K562 (cell line): ENCODE measurements around the gene AQP6. TPM values are rescaled to one million over a fixed set of nuclear protein-coding genes. Genes with fewer than 3 reads are reported as not detected.

Experiments
- ATAC-seq: fragments of 200-7000 bp; cut with Tn5 transposase; 3 replicates; pipeline ENCODE4 v1.9.1; 2020; ENCODE audit warnings: moderate library complexity
- BruUV-seq: library from RNA; stranded (reverse); fragments of 400-500 nt; replicated peaks from 2 replicates; lab custom pipeline; 2021; lab: Mats Ljungman, UMichigan
- CTCF ChIA-PET: fragments of 300-600 bp; formaldehyde crosslinking; extraction: SDS; loops from one replicate; lab custom pipeline; 2021; ENCODE audit warnings: low intra/inter-chr PET ratio; lab: Yijun Ruan, JAX
- POLR2A ChIA-PET: fragments of 300-600, 350-650 bp; sonication (Branson Sonifier 250); formaldehyde crosslinking; extraction: SDS; loops from one replicate; lab custom pipeline; 2021; ENCODE audit warnings: antibody characterized with exemption, inconsistent platforms; lab: Yijun Ruan, JAX
- DNase-seq, 4 experiments: peaks; one replicate each; pipeline versions ENCODE4 v3.0.0 to v3.0.0-alpha.2; 2011 to 2018; ENCODE audit warnings: low spot score in 3 of 4, mixed read lengths in 3 of 4; ENCODE audit errors: extremely low read depth in 1 of 4
- FAIRE-seq: peaks from 2 replicates; lab custom pipeline; 2011; peaks lifted over from hg19 to GRCh38; lab: Jason Lieb, UNC
- H2AFZ ChIP-seq: 2 replicates; pipeline ENCODE4 v1.6.0; 2011; ENCODE audit warnings: low read depth, low read length, control low read depth, inconsistent platforms
- H3K27ac ChIP-seq: fragments of 200-600 bp; 3 replicates; pipeline ENCODE4 v1.8.0; 2011; ENCODE audit warnings: low read depth, mild to moderate bottlenecking, control low read depth, inconsistent platforms, low read length, moderate library complexity, mixed read lengths; ENCODE audit errors: extremely low read depth
- H3K27me3 ChIP-seq, 2 experiments: fragments of 300-600 bp in 1 of 2; 2 replicates in 1 of 2; 3 replicates in 1 of 2; pipeline versions ENCODE4 v1.6.0 to v1.8.0; 2011; ENCODE audit warnings: inconsistent platforms in 2 of 2, low read length in 2 of 2, mild to moderate bottlenecking in 1 of 2, mixed read lengths in 1 of 2, moderate library complexity in 1 of 2; ENCODE audit not compliant: control insufficient read depth in 2 of 2, insufficient read depth in 2 of 2
- H3K36me3 ChIP-seq: fragments of 300-600 bp; 3 replicates; pipeline ENCODE4 v1.8.0; 2011; ENCODE audit warnings: mild to moderate bottlenecking, low read length, inconsistent platforms; ENCODE audit not compliant: control insufficient read depth, insufficient read depth
- H3K4me1 ChIP-seq, 2 experiments: fragments of 200-600 bp in 1 of 2; replicated peaks in 1 of 2; 2 replicates in 1 of 2; 3 replicates in 1 of 2; pipeline versions ENCODE4 v1.5.1 to v1.8.0; 2011; ENCODE audit warnings: inconsistent platforms in 2 of 2, low read length in 2 of 2, mild to moderate bottlenecking in 1 of 2, mixed read lengths in 1 of 2, moderate library complexity in 1 of 2; ENCODE audit not compliant: control insufficient read depth in 2 of 2, insufficient read depth in 2 of 2
- H3K4me2 ChIP-seq: 2 replicates; pipeline ENCODE4 v1.6.1; 2011; ENCODE audit warnings: low read length, control low read depth, inconsistent platforms, mixed read lengths; ENCODE audit not compliant: insufficient read depth
- H3K4me3 ChIP-seq: fragments of 200-600 bp; sonication (generic), shearing (Covaris generic); 2 replicates; pipeline ENCODE4 v1.5.1; 2016; ENCODE audit warnings: control low read depth, inconsistent platforms
- H3K79me2 ChIP-seq: fragments of 200-600 bp; 3 replicates; pipeline ENCODE4 v1.8.0; 2011; ENCODE audit warnings: low read length, inconsistent platforms; ENCODE audit not compliant: control insufficient read depth, insufficient read depth
- H3K9ac ChIP-seq, 2 experiments: 2 replicates each; pipeline versions ENCODE4 v1.6.0 to v1.6.1; 2011; ENCODE audit warnings: low read depth in 2 of 2, low read length in 2 of 2, control low read depth in 1 of 2, inconsistent platforms in 1 of 2, mild to moderate bottlenecking in 1 of 2, mixed read lengths in 1 of 2; ENCODE audit not compliant: insufficient read depth in 1 of 2
- H3K9me1 ChIP-seq: one replicate; pipeline ENCODE4 v1.6.0; 2011; ENCODE audit warnings: inconsistent platforms, mild to moderate bottlenecking, low read length, moderate library complexity; ENCODE audit not compliant: control insufficient read depth, insufficient read depth
- H3K9me3 ChIP-seq: replicated peaks from 2 replicates; pipeline ENCODE4 v1.5.1; 2011; ENCODE audit warnings: low read depth, low read length, inconsistent platforms; ENCODE audit not compliant: control insufficient read depth, insufficient read depth
- H4K20me1 ChIP-seq: replicated peaks from 2 replicates; pipeline ENCODE4 v1.6.1; 2011; ENCODE audit warnings: low read length, inconsistent platforms, mixed read lengths; ENCODE audit not compliant: control insufficient read depth, insufficient read depth
- CXXC5 ChIP-seq: fragments of 250-450 bp; sonication (Bioruptor Pico); IDR thresholded peaks from 2 replicates; pipeline ENCODE4 v1.8.0; 2022; ENCODE audit warnings: inconsistent platforms, mild to moderate bottlenecking, moderate library complexity
- FOXP4 ChIP-seq: sonication (generic); formaldehyde crosslinking; IDR thresholded peaks from 2 replicates; pipeline ENCODE4 v1.8.0; 2022; ENCODE audit warnings: mild to moderate bottlenecking, missing genetic modification reagents, borderline replicate concordance
- NFIC ChIP-seq: fragments of 450-650 bp; IDR thresholded peaks from 2 replicates; pipeline ENCODE4 v1.6.1; 2017; ENCODE audit warnings: mild to moderate bottlenecking, inconsistent platforms
- WGBS: fragments of 100-300 bp; shearing (Covaris generic); methylation state at CpG from one replicate; pipeline ENCODE4 v1.1.6; 2016; ENCODE audit warnings: low coverage, mixed read lengths; ENCODE audit not compliant: insufficient coverage; ENCODE audit errors: missing lambda C conversion rate; 5-methylcytosine and 5-hydroxymethylcytosine counted together
- in situ Hi-C: fragments of 300-500 bp; cut with MboI; formaldehyde crosslinking; loops from 4 replicates; pipeline ENCODE4 v1.15.0; 2018; ENCODE audit warnings: inconsistent platforms, mixed read lengths
- intact Hi-C: fragments of 100-400 bp; cut with micrococcal nuclease; formaldehyde crosslinking; loops from 2 replicates; pipeline ENCODE4 v1.14.2; 2022
- polyA plus RNA-seq, 8 experiments: library from polyadenylated mRNA; depleted of rRNA in 4 of 8; stranded (reverse) in 5 of 8; unstranded in 3 of 8; fragments of >200 nt; fragmentation: Nextera tagmentation in 2 of 8; fragmentation: Illumina TruSeq in 1 of 8; extraction: Ambion mirVana in 2 of 8; extraction: Trizol in 1 of 8; gene quantifications; 2 replicates each; pipeline versions ENCODE4 v1.2.1 to v1.2.3, GENCODE V29; 2011 to 2014; ENCODE audit warnings: inconsistent platforms in 1 of 8, missing spikeins in 1 of 8
- total RNA-seq, 7 experiments: library from RNA; depleted of rRNA in 6 of 7; stranded (reverse); fragments of >200 nt in 6 of 7; fragmentation: Illumina TruSeq in 2 of 7; extraction: Trizol in 2 of 7; gene quantifications; 2 replicates each; pipeline versions ENCODE4 v1.2.1 to v1.2.3, GENCODE V29; 2011 to 2021; ENCODE audit warnings: low replicate concordance in 1 of 7

AQP6 gene
- total and polyA plus RNA-seq, 9 of the 15 experiments (the other 6 are each of a cell fraction or from before 2014, with no cell fraction given), result 0.05 to 0.12 TPM; not detected in 7

GRCh38 chr12:49946086-49946485 is 26.7 kb upstream of the AQP6 start (continued):
- no peak for TF ChIP-seq CXXC5
- TF ChIP-seq, all 486 proteins: peak for 0

- WGBS, result 9% methylated on average over 3 of the region's 3 CpGs
- no peak for FAIRE-seq
- POLR2A ChIA-PET, result interaction anchor here (0.6 to 1.8 kb wide), 4 partner anchors 14 to 776 kb away, joined by 3 to 12 read pairs (median 3); no protein-coding TSS in a partner anchor
- no peaks in the 10 kb centered on the region for H3K9me1 ChIP-seq
- H3K4me1 ChIP-seq, result peaks cover 14 to 26% of the 10 kb centered on the region in 2 experiments; a peak in 4 of 5 replicates
- ATAC-seq, result no peak
- H3K79me2 ChIP-seq, result no peaks in the 10 kb centered on the region
- intact Hi-C loops, result loop anchor here (5.0 kb wide), 2 partner anchors 79 to 169 kb away; no protein-coding TSS in a partner anchor
- no peak overlapping the region for H3K4me3 ChIP-seq
- CTCF ChIA-PET, result no interaction called here
- BruUV-seq, result no TSS peak
- no peaks in the 10 kb centered on the region for H4K20me1 ChIP-seq
- in situ Hi-C loops, result no loop called here
- H3K27ac ChIP-seq, result no peak overlapping the region
- no peak overlapping the region for H3K4me2 ChIP-seq
- H2AFZ ChIP-seq, result peak overlapping the region; percentile 92; the same call in 1 of the 2 replicates
- H3K9ac ChIP-seq, result no peak overlapping the region
- 0 out of 5 replicates have a peak, but pooled peaks cover 0 to 9% of the 10 kb centered on the region in 2 experiments for H3K27me3 ChIP-seq
- no peaks in the 10 kb centered on the region for H3K9me3 ChIP-seq
- TF ChIP-seq FOXP4 (CRISPR knock-in tag), result no peak
- peak; percentile 42 for TF ChIP-seq NFIC
- H3K36me3 ChIP-seq, result no peaks in the 10 kb centered on the region
- no peak for DNase-seq
Observed at GRCh38 chr12:49946497-49946896, 26.2 kb upstream of the AQP6 start.
